HG02678 (cell line): ENCODE measurements around the gene SLCO4A1.
"Not testable (repeated sequence)": the region's sequence is repeated elsewhere in the genome, so short reads cannot be mapped to it uniquely, and the experiment has no call there.

Experiments used
- ATAC-seq: cut with Tn5 transposase; IDR thresholded peaks from one replicate; pipeline ENCODE4 v1.9.1; 2021; ENCODE audit warnings: mild to moderate bottlenecking, moderate library complexity; ENCODE audit not compliant: unreplicated experiment

Gene SLCO4A1

GRCh38 chr20:62622178-62622876 lies 20.0 kb upstream of the SLCO4A1 start:
- ATAC-seq: no peak

- ATAC-seq: no peak
Observed at GRCh38 chr20:62622877-62623487, 19.3 kb upstream of the SLCO4A1 start.

GRCh38 chr20:62623488-62624324 lies 18.6 kb upstream of the SLCO4A1 start:
- peak; percentile 83 for ATAC-seq

GRCh38 chr20:62624325-62624690 lies 18.0 kb upstream of the SLCO4A1 start:
- peak; percentile 37 for ATAC-seq

GRCh38 chr20:62624719-62625453 lies 17.4 kb upstream of the SLCO4A1 start:
- ATAC-seq: no peak

GRCh38 chr20:62625516-62625915 lies 16.8 kb upstream of the SLCO4A1 start:
- ATAC-seq: no peak

- ATAC-seq: no peak
Observed at GRCh38 chr20:62625921-62626547, 16.3 kb upstream of the SLCO4A1 start.

GRCh38 chr20:62627425-62627824 lies 14.9 kb upstream of the SLCO4A1 start:
- ATAC-seq: not testable (repeated sequence)

GRCh38 chr20:62627901-62628612 lies 14.2 kb upstream of the SLCO4A1 start:
- no peak for ATAC-seq

- no peak for ATAC-seq
Observed at GRCh38 chr20:62628691-62629090, 13.6 kb upstream of the SLCO4A1 start.

- ATAC-seq: no peak
Observed at GRCh38 chr20:62629864-62630470, 12.3 kb upstream of the SLCO4A1 start.

GRCh38 chr20:62631336-62632308 lies 10.7 kb upstream of the SLCO4A1 start:
- ATAC-seq: no peak

- ATAC-seq: no peak
Observed at GRCh38 chr20:62632575-62633090, 9.7 kb upstream of the SLCO4A1 start.

GRCh38 chr20:62633598-62634329 lies 8.5 kb upstream of the SLCO4A1 start:
- no peak for ATAC-seq

GRCh38 chr20:62634330-62634967 lies 7.9 kb upstream of the SLCO4A1 start:
- ATAC-seq: no peak

- no peak for ATAC-seq
Observed at GRCh38 chr20:62635232-62635631, 7.1 kb upstream of the SLCO4A1 start.

- ATAC-seq: no peak
Observed at GRCh38 chr20:62635852-62636251, 6.5 kb upstream of the SLCO4A1 start.
